Activated CD4-positive, alpha-beta T cell treated with anti-CD3 and anti-CD28 coated beads for 24 hours (primary cell): Measurements from ENCODE around the gene COA1.
"Not testable (repeated sequence)": the region's sequence is repeated elsewhere in the genome, so short reads cannot be mapped to it uniquely, and the experiment has no call there.

Source experiments
- DNase-seq, 2 donors: peaks; one replicate each; pipeline ENCODE4 v3.0.0-alpha.2; 2020; ENCODE audit warnings: low read depth in 2 of 2

The COA1 gene

GRCh38 chr7:43727003-43727402 is 2.3 kb downstream of the COA1 start:
- DNase-seq: no peak

DNA sequence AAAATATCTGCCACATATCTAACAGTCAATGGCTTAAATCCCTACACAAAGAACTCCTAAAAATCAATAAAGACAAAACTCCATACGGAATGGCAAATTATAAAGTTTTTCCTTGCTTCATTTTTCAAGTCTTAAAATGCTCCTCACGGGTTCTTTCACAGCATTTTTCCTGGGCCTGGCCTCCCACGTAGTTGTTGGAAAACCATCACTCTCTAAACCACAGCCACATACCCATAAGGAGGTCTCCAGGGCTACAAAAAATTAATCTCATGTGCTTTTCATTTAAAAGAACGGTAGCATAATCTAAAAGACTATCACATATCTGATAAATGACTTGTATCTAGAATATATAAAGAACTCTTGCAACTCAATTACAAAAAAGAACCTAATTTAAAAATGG is 2.9 kb downstream of the COA1 start:
- no peak for DNase-seq

- DNase-seq: no peak
These were observed 4.1 kb downstream of the COA1 start for GRCh38 chr7:43725251-43725650.

DNA sequence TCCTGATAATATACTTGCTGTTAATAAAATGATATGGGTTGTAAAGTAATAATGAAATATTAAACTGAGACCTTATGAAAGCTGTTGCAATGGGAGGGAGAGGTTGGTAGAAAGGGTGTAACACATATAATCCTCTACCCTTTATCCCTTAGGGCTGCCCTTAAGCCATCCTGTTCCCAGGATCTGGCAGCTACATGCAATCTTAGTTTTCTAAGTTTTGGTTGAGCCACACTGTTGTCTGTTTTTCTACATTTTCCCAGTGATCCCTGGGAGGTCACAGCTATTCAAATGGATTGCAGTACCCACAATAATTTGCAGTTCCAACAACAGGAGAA is 6.3 kb downstream of the COA1 start:
- no peak for DNase-seq

DNA sequence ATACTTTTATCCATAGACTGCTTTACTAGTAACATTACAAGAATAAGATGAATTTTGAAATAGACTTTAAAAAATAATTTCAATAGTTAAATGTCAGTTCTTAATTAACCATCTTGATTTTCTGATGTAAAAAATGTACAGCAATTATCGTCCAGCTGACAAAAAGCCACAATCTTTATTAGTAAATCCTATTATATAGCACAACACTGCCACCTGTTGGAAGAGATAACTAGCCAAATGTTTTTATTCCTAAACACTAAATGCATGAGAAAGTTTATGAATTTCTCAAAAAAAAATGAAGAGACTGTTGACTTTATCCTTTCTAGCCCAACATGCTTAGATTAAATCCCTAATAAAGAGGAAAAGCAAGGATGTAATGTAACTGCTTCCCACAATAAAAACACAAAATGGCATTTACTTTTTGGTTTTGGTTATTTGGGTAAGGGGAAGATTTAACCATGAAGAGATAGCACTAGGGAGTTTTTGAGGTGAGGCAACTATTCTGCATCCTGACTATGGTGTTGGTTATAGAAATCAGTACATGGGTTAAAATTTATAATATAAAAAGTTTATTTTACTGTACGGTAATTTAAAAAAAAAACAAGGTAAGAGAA is 8.0 kb downstream of the COA1 start:
- peak in 1 of 2 donors; percentile 15 for DNase-seq

DNA sequence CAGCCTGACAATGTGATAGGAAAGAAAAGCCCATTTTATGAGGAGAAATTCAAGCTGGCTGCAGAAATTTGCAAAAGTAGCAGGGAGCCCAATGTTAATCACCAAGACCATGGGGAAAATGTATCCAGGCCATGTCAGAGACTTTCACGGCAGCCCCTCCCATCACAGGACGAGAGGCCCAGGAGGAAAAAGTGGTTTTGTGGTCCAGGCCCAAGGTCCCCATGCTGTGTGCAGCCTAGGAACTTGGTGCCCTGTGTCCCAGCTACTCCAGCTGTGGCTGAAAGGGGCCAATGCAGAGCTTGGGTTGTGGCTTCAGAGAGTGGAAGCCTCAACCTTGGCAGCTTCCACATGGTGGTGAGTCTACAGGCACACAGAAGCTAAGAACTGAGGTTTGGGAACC is 12.7 kb downstream of the COA1 start:
- DNase-seq: no peak

GRCh38 chr7:43715966-43716365 is 13.4 kb downstream of the COA1 start:
- not testable (repeated sequence) for DNase-seq

DNA sequence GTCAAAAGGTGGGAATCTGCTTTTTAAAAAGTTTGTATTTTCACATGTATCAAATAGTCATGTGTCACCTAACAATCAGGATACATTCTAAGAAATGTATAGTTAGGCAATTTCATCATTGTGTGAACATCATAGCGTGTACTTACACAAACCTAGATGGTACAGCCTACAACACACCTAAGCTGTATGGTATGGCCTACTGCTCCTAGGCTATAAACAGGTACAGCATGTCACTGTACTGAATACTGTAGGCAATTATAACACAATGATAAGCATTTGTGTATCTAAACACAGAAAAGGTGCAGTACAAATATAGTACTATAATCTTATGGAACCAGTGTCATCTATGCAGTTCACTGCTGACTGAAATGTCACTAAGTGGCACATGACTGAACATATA is 17.8 kb downstream of the COA1 start:
- no peak for DNase-seq

DNA sequence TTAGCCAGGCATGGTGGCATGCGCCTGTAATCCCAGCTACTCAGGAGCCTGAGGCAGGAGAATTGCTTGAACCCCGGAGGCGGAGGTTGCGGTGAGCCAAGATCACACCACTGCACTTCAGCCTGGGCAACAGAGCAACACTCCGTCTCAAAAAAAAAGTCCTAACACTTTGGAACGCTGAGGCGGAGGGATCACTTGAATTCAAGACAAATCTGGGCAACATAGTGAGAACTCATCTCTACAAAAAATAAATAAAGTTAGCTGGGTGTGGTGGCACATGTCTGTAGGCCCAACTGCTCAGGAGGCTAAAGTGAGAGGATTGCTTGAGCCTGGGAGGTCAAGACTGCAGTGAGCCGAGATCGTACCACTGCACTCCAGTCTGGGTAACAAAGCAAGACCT is 21.3 kb downstream of the COA1 start:
- DNase-seq: not testable (repeated sequence)

- no peak for DNase-seq
These were observed 25.8 kb downstream of the COA1 start for GRCh38 chr7:43703573-43703972.

- DNase-seq: no peak
These were observed 26.3 kb downstream of the COA1 start for GRCh38 chr7:43702974-43703373.

DNA sequence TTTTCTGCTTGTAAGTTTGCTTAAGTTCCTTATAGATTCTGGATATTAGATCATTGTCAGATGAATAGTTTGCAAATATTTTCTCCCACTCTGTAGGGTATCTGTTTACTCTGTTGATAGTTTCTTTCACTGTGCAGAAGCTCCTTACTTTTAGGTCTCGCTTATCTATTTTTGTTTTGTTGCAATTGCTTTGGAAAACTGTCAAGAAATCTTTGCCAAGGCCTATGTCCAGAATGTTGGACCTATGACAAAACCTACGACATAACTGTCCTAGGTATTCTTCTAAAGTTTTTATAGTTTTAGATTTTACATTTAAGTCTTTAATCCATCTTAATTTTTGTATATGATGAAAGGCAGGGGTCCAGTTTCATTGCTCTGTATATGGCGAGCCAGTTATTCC is 27.4 kb downstream of the COA1 start:
- no peak for DNase-seq

DNA sequence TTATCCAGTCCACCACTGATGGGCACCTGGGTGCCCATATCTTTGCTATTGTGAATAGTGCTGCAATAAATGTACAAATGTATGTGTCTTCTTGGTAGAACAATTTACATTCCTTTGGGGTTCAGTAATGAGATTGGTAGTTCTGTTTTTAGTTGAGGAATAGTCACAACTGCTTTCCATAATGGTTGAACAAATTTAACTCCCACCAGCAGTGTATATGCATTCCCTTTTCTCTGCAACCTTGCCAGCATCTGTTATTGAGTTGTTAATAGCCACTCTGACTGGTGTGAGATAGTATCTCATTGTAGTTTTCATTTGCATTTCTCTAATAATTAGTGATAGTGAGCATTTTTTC is 27.8 kb downstream of the COA1 start:
- no peak for DNase-seq

GRCh38 chr7:43700646-43701499 is 28.4 kb downstream of the COA1 start:
- DNase-seq: no peak

DNA sequence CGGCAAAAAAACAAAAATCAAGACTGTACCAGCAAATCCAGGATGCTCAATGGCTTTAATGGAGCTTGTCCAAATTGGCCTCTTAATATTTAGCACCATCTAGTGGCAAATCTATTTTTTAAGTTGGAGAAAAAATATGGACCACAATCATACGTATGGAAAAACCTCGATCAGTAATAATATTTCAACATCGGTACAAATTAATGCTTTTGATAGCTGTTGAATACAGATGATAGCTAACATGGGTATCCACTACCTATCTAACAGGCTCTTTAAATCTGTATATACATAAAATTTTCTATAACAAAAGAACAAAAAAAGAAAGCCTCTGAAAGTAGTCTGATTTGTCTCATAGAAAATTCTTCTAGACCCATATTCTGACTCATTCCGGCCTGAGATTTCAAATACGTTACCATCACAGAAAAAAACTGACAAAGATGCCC is 29.2 kb downstream of the COA1 start:
- no peak for DNase-seq

- no peak for DNase-seq
These were observed 30.7 kb downstream of the COA1 start for GRCh38 chr7:43698460-43699255.

GRCh38 chr7:43697690-43698089 is 31.6 kb downstream of the COA1 start:
- DNase-seq: no peak

DNA sequence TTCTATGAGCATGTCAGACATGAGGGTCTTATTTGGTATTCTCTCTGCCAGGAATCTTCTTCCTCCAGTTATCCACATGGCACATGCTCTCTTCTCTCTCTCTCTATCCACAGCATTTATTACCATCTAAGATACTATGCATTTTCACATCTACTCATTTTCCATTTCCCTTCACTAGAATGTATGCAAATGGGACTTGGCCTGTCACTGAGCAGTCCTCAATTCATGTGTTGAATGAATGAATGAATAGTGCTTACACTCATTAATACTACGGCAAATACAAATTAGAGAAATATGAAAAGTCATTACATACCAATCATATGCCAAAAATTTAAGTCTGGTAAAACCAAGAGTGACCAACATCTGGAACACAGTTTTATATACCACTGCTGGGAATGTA is 34.0 kb downstream of the COA1 start:
- no peak for DNase-seq

DNA sequence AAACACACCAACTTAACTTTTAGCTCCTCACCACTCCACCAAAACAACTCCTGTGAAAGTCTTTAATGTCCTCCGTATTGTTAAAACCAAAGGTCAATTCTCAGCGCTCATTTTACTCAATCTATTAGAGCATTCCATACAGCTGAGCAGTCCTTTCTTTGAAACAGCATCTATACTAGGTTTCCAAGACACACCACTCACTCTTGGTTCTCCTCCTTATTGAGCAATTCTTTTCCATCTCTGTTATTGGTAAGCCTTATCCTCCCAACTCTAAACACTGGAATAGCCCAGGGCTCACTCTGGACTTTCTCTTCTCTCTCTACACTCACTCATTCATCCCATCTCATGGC is 34.9 kb downstream of the COA1 start:
- DNase-seq: no peak

- DNase-seq: no peak
These were observed 35.5 kb downstream of the COA1 start for GRCh38 chr7:43693687-43694398.

- DNase-seq: no peak
These were observed 36.5 kb downstream of the COA1 start for GRCh38 chr7:43692582-43693373.
